Neural crest cell (in vitro differentiated cells): ENCODE measurements around the gene SLC14A1. TPM values are rescaled to one million over a fixed set of nuclear protein-coding genes. Genes with fewer than 3 reads are reported as not detected.

Experiments
- DNase-seq: peaks from one replicate; pipeline ENCODE4 v3.0.0; 2021; ENCODE audit warnings: low read depth, mixed read lengths, low spot score
- H3K27ac Mint-ChIP-seq: one replicate; pipeline ENCODE4 v1.8.0; 2021; ENCODE audit warnings: mild to moderate bottlenecking, mixed read lengths; ENCODE audit not compliant: unreplicated experiment
- H3K27me3 Mint-ChIP-seq: 2 replicates; pipeline ENCODE4 v1.8.0; 2021; ENCODE audit warnings: low read depth, mild to moderate bottlenecking, mixed read lengths
- H3K36me3 Mint-ChIP-seq: 2 replicates; pipeline ENCODE4 v1.8.0; 2021; ENCODE audit warnings: low read depth, mild to moderate bottlenecking, mixed read lengths
- H3K4me1 Mint-ChIP-seq: 2 replicates; pipeline ENCODE4 v1.8.0; 2021; ENCODE audit warnings: mixed read lengths
- H3K4me3 Mint-ChIP-seq: one replicate; pipeline ENCODE4 v1.8.0; 2021; ENCODE audit warnings: mild to moderate bottlenecking, mixed read lengths
- H3K9me3 Mint-ChIP-seq: 2 replicates; pipeline ENCODE4 v1.8.0; 2021; ENCODE audit warnings: mixed read lengths
- CTCF ChIP-seq: fragments of 200-600 bp; sonication (generic); conservative IDR thresholded peaks from 2 replicates; pipeline ENCODE4 v1.5.0; 2021; ENCODE audit warnings: antibody characterized with exemption, mild to moderate bottlenecking
- total RNA-seq: library from RNA; stranded (reverse); gene quantifications from 2 replicates; pipeline ENCODE4 v1.2.1, GENCODE V29; 2021

SLC14A1 gene
- total RNA-seq, 1 donor from 2014 or later, result not detected

- TF ChIP-seq CTCF, result no peak
- no peak for DNase-seq
- Mint-ChIP-seq H3K27ac (no peak overlapping the region), H3K9me3 (peaks cover 3% of the 10 kb centered on the region), H3K27me3 (peaks cover 18% of the 10 kb centered on the region), H3K4me1 (no peaks in the 10 kb centered on the region), H3K36me3 (no peaks in the 10 kb centered on the region), H3K4me3 (no peak overlapping the region)
These were observed 51.8 kb downstream of the SLC14A1 start for GRCh38 chr18:45775743-45776142.

GRCh38 chr18:45777393-45777792, 53.4 kb downstream of the SLC14A1 start:
- Mint-ChIP-seq H3K36me3 (no peaks in the 10 kb centered on the region), H3K4me3 (no peak overlapping the region), H3K9me3 (peaks cover 3% of the 10 kb centered on the region), H3K27me3 (peaks cover 10% of the 10 kb centered on the region), H3K27ac (no peak overlapping the region), H3K4me1 (no peaks in the 10 kb centered on the region)
- no peak for TF ChIP-seq CTCF
- no peak for DNase-seq

- Mint-ChIP-seq H3K4me1 (no peaks in the 10 kb centered on the region), H3K9me3 (no peaks in the 10 kb centered on the region), H3K36me3 (no peaks in the 10 kb centered on the region), H3K27ac (no peak overlapping the region), H3K27me3 (no peaks in the 10 kb centered on the region), H3K4me3 (no peak overlapping the region)
- no peak for DNase-seq
- TF ChIP-seq CTCF, result no peak
These were observed 56.6 kb downstream of the SLC14A1 start for GRCh38 chr18:45780568-45780967.

- Mint-ChIP-seq H3K4me3 (no peak overlapping the region), H3K9me3 (no peaks in the 10 kb centered on the region), H3K36me3 (no peaks in the 10 kb centered on the region), H3K27ac (no peak overlapping the region), H3K4me1 (no peaks in the 10 kb centered on the region), H3K27me3 (no peaks in the 10 kb centered on the region)
- no peak for TF ChIP-seq CTCF
- DNase-seq, result no peak
These were observed 58.7 kb downstream of the SLC14A1 start for GRCh38 chr18:45782662-45783061.

GRCh38 chr18:45783097-45784075, 59.4 kb downstream of the SLC14A1 start:
- TF ChIP-seq CTCF, result no peak
- H3K9me3 Mint-ChIP-seq, result no peaks in the 10 kb centered on the region
- H3K36me3 Mint-ChIP-seq, result no peaks in the 10 kb centered on the region
- H3K4me3 Mint-ChIP-seq, result no peak overlapping the region
- H3K27me3 Mint-ChIP-seq, result no peaks in the 10 kb centered on the region
- no peak overlapping the region for H3K27ac Mint-ChIP-seq
- no peaks in the 10 kb centered on the region for H3K4me1 Mint-ChIP-seq
- DNase-seq, result no peak
